Ecto neural progenitor cell (in vitro differentiated cells): Measurements from ENCODE around the gene WDR45B.

Experiments
- DNase-seq: peaks from one replicate; pipeline ENCODE4 v3.0.0-alpha.2; 2018; ENCODE audit warnings: low spot score

The WDR45B gene

DNA sequence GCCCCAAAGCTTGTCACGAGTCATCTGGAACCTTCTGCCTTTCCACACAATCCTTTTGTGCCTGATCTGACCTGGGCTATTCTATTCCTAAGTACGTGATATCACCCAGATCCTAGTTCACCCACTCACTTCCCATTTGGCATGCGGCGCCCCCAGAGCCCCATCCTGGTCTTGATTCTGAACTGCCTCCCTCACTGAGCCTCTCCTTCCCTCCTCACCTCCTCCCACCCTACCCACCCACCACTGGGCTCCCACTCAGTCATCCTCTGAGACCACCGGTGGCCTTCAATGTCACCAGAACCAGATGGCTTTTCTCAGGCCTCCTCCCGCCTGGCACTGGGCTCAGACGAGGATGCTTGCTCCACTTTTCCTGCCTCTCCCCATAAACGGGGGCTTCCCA is 18.5 kb downstream of the WDR45B start:
- no peak for DNase-seq

DNA sequence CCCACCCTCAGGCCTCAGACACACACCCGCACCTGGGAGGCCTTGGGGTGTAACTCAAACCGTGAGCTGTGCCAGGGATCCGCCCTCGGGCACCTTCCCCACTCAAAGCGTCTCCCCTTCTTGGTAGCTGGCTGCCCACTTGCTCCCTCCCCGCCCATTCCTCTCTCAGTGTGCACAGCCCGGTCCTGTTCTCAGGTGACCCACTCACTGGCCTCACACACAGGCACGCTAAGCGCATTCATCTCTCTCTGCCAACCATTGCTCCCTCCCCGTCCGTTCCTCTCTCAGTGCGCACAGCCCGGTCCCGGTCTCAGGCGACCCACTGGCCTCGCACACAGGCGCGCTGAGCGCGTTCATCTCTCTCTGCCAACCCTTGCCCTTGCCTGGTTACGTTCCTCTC is 20.8 kb downstream of the WDR45B start:
- no peak for DNase-seq

DNA sequence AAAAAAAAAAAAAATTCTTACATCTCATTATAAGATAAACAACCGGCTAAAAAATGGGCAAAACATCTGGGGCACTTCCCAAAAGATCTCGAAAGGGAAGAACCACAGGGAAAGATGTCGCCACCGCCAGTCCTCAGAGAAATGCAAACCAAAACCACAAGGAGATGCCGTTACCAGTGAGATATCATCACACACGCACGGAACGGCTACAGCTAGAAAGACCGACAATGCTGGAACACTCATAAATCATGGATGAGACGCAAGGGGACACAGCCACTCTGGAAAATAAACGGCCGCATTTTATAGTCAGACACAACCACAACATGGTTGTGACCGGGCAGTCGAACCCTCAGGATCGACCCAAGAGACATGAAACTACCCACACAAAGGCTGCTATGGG is 24.5 kb downstream of the WDR45B start:
- no peak for DNase-seq

DNA sequence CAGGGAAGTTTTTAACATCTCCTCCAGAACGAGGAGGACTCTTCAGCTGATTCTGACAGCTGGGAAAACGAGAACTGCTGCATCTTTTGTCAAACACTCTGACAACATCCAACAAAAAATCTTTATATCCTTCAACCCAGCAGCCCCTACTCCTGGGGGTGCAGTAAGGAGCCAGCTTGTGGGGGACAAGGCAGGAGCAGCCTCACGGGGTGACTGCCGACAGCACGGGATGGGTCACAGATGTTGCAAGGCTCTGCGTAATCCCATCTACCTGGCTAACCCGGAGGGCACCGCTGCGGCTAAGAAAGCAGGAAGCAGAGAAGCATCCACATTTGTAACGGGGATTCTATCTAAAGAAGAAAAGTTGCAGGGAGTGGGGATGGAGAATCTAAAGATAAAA is 28.6 kb downstream of the WDR45B start:
- no peak for DNase-seq

DNA sequence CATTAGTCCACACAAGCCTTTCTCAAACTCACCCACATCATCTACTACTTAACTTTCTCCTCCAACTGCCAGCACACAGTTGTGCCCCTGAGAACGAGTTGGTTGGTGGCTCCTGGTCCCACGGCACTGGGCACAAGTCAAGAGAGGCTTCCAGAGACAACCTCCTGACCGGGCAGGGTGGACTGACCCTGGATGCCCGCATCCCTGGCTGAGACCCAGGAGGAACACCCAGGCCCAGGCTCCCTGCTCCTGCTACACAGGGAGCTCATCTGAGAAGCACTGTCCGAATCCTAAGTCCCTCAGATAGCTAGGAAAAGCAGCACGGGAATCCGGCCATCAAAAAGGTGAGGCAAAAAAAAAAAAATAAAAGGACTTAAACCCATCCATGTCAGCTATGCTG is 29.0 kb downstream of the WDR45B start:
- no peak for DNase-seq

DNA sequence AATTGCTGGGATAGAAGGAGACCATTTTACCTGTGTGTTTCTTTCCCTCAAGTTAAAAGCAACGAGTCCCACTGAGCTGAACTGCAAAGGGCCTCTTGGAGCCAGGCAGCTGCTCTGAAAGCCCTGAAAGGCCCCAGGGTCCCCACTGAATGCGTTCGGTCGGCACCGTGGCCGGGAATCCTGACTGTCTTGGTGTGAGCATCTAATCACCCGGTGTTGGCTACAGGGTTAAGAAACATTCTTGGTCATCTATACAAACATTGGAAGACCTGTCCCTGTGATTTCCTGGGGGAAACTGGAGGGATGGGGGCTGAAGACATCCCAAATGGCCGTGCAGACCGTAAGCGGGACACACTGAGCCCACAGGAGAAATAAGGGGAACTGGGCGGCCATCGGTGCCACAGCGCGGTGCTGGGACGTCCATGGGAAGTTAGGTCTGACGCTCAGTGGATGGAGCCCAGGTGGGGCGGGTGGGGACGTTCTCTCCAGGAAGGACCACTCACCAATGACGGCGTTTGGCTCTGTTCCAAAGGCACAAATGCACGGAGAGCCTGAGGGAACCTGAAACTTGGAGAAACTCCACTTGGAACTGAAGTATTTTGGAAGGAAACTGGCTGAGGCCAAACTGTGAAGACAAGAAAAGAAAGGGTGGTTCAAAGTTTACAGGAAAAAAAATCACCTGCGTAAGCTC is 32.1 kb downstream of the WDR45B start:
- DNase-seq: peak; percentile 38

DNA sequence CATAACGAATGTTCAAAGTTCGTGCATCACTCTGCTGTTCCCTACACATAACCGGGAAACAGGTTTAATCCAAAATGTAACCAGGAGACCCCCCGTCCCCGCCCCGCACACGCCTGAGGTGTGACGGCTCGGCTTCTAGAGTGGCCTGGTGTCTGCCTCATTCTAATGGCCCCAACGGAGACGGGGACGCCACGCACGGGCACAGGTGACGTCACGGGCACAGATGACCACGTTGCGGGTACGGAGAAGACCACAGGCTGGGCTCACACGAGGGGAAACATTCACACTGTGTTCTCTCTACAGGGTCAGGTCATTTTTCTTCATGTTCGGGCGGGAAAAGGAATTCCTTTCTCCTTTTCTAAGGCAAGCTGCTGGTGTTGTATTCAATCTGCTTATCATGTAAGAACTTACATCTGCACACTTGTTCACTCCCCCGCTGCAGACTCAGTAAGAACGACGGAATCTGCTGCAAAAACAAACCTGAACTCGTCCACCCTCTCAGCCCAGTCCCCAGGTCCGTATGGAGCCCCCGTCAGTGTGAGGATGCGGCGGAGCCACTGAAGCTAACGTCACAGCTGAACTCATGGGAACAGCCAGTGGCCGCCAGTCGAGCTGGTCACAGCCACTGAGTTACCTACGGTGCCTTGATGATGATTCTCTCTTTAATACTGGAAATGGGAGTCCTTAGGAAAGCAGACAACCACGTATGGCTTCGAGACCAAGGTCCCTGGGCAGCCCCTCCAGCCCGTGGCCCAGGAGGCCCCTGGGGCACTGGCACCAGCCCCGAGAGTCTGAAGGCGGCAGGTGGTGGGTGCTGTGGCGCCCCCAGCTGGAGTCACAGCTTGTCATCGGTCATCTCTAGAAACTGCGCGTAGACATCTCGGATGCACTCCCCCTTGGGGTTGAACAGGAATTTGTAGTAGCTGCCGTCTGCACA is 32.9 kb downstream of the WDR45B start:
- peak; percentile 53 for DNase-seq

DNA sequence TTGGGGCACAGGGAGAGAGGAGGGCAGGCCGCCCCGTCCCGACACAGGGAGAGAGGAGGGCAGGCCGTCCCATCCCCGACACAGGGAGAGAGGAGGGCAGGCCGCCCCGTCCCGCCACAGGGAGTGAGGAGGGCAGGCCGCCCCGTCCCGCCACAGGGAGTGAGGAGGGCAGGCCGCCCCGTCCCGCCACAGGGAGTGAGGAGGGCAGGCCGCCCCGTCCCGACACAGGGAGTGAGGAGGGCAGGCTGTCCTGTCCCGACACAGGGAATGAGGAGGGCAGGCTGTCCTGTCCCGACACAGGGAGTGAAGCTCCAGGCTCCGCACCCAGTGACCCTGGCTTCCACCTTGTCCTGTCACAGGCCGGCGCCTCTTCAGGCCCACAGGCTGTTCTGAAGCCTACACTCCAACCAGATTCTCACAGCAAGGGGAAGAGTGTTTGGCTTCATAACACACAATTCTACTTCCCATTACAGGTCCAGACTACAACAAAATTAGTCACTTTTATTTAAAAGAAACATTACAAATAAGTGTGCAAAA is 34.1 kb downstream of the WDR45B start:
- no peak for DNase-seq

DNA sequence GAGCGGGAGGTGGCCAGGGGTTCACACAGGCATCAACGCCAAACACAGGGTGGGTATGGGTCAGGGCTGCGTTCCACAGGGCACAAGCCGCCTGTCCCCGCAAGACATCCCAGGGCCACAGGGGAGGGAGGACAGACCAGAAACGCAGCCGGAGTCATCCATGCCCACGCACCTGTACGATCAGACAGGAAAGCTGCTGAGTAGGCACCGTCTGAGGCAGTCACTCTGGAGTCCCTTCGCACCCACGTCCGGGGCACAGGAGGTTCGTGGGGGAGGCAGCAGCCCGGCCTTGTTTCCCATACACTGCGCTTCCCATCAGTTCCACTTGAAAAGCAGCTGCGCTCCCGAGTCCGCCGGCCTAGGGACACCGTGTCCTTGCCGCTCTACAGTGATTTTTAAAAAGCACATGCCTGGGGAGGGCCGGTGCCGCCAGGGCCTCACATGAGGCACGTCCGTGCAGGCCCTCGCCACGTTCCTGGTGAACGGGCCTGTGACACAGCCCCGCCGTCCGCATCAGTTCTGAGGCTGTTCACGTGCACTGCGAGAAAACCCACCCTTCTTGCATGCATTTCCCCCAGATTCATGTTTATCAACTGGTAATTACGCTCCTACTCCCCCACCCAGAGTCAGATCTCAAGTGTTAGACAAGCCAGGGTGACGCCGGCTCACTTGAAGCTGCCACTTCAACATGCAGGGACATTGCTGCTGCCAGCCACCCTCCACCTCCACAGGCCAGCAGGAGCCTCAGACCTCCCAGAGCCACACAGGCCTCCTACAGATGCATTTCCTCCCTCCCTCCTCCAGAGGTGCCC is 34.8 kb downstream of the WDR45B start:
- peak; percentile 58 for DNase-seq

DNA sequence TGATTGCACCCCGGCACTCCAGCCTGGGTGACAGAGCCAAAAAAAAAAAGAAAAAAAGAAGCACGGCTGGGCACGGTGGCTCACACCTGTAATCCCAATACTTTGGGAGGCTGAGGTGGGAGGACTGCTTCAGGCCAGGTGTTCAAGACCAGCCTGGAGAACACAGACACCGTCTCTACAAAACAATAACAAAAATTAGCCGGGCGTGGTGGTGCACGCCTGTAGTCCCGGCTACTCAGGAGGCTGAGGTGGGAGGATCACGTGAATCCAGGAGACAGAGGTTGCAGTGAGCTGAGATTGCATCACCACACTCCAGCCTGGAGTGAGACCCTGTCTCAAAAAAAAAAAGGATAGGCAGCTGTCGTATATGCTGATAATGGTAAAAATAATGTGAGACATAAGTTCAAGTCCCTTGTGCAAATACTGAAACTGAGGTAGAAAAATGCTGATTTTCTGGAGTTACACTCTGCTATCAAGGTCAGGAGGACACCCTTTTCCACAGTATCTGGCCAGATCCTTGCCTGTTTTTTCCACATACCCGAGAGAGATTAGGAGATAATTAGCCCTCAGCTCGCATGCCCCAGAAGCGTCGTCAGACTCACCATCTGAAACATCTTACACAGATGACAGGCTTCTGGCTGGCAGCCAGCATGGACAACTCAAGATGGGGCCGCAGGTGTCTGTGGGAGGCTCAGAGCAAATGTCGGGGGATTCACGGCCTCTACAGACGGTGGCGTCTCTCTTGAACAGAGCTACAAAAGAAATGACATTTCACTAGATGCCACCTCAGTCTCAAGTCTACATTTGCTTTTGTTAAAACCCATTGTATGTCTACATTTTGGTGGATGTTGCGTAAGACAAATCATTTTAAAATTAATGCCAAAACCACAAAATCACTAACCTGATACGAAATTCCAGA is 36.8 kb downstream of the WDR45B start:
- peak; percentile 37 for DNase-seq

DNA sequence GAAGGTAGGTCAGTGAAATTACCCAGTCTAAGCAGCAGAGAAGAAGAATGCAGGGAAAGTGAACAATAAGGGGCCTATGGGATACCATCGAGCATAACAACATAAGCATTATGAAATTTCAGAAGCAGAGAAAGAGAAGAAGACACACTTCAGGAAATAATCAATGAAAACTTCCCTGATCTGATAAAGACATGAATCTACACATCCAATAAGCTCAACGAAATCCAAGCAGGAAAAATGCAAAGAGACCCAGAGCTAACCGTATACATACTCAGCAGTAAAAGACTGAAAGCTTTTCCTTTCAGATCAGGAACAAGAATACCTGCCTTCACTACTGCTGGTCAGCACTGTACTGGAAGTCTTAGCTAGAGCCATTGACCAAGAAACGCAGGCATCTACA is 38.6 kb downstream of the WDR45B start:
- DNase-seq: no peak

DNA sequence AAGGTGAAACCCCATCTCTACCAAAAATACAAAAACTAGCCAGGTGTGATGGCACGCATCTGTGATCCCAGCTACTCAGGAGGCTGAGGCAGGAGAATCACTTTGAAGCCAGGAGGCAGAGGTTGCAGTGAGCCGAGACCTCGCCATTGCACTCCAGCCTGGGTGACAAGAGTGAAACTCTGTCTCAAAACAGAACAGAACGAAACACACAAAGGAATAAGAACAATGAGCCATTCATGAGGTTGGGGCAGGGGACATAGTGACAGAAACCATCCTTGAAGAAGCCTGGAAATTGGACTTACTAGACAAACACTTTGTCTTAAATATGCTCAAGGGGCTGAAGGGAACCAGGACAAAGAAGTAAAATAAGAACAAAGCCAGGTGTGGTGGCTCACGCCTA is 39.4 kb downstream of the WDR45B start:
- no peak for DNase-seq

DNA sequence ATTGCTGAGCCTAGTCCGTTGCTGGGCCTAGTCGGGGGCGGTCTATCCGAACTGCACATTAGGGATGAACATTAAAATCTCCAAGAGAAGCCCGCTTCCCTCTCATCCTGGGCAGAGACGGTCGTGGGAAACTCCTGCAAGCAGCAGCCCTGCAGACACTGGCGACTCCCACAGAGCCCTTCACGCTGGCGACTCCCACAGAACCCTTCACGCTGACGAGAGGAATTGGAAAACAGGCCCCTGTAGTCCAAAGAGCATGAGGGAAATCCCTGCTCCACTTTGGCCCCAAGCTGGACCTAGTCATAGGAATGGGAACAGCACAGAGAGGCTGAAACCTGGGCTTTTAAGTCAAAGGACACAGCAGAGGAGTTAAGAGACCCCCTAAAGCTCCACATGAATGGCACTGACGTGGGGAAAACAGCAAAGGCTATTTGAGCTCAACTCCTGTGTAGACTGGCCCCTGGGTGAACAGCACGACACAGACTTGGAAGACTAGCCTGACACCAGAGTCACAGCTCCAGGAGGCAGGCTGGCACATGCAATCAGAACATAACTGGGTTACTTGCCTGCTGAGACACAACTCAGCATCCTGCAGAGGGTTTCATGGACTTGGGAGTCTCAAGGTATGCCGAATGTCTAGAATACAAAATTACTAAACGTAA is 42.2 kb downstream of the WDR45B start:
- peak; percentile 46 for DNase-seq

DNA sequence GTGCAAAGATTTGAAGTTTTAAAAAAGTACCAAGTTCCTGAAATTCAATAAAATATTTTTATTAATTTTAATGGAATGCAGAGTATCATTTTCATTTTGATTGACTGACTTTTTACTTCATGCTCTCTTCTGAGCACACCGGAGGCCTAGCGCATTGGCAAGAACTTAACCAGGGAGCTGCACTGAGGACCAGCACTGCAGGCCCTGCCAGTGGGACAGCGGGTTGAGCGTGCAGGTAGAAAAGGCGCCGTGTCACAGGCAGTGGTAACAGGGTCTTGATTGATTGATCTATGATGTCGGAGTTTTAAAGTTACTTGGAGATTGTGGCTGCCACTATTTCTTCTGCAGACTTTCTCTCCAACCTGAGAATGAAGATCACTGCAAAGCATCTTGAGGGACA is 43.7 kb downstream of the WDR45B start:
- DNase-seq: no peak

DNA sequence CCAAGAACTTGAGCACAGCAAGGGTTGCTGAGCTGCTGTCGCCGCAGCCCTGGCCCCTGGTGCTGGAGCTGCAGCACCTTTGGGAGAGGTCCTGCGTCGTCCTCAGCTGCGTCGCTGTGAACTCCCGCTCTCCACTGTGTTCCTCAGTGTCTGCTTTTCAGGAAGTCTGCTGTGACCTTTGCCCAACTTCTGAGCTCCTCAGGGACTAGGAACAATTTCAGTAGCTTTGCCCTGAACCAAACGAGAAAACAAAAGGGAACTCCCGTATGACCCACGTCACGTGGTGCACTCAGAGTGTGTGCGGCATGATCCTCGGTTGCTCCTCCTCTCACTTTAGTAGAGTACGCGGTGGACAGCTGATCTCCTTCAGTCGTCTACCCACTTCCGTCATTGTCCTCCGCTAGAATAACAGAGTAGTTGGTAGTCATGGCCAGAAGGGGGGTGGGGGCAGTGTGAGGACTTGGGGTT is 44.2 kb downstream of the WDR45B start:
- no peak for DNase-seq

DNA sequence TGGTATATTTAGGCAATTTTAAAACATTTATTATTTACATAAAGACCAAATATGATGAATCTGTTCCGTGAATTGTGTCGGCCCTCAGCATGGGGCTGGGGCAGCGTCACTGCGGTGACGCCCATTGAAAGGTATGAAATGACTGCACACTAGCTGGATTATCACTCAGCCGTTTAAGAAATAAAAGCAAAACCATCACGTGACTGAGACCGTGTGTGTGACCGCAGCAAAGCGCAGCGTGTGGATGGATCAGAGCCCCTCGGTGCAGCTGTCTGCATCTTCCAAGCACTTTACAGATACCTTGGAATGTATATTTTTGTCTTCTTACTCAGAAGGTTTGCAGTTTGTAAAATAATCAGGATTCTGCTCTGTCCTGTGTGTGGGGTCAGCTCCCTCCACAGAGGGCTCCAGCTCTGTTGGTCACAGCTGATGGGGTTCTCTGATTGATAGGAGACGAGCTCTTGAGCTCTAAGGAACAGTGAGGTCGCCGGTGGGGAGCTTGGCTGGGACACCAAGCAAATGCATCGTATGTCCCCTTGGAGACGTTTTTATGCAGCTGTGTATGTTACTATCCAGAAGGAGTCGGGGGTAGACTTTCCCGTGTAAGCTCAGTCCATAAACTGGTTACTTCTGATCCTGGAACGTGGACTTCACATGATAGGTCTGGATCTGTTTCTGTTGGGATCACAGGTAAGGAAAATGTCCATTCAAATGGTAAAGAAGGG is 45.1 kb downstream of the WDR45B start:
- DNase-seq: no peak

DNA sequence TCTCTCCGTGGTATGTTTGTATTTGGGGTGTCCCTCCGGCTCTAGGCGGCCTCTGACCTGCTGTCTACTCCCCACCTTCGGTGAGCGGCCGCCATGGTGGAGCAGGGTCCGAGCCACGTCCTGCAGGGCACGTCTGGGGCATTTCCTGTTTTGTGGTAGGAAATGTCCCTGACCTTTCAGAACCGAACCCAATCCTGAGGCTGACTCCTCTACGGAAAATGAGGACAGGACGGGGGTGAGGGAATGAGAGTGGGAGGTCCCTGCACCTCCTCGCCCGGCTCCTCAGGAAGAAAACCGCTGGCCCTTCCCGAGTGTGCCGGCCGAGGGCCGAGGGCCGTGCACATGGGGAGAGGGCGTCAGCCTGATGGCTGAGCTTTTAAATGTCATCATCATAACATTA is 45.8 kb downstream of the WDR45B start:
- no peak for DNase-seq

DNA sequence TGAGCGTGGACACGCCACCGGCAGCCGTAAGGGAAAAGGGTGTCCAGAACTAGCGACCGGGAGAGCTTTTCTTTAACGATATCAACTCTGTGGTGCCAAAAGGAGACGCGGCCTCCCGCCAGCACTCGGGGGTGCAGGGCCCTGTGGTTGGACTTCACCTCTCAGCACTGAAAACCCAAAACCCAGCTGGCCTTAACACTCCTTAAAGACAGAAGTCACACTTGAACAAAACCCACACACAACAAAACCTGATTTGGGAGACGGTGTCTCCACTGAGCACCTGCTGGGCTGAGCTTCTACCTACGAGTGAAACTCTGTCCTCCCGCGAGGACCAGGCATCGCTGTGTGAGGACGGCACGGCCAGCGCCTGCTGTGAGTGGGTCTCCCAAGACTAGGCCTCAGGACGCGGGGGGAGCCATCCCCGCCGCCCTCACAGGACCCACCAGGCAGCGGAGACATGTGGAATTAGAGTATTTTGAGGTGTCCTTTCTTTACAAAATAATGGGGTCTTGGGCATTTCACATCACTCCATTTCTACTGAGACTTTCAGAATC is 46.7 kb downstream of the WDR45B start:
- no peak for DNase-seq

DNA sequence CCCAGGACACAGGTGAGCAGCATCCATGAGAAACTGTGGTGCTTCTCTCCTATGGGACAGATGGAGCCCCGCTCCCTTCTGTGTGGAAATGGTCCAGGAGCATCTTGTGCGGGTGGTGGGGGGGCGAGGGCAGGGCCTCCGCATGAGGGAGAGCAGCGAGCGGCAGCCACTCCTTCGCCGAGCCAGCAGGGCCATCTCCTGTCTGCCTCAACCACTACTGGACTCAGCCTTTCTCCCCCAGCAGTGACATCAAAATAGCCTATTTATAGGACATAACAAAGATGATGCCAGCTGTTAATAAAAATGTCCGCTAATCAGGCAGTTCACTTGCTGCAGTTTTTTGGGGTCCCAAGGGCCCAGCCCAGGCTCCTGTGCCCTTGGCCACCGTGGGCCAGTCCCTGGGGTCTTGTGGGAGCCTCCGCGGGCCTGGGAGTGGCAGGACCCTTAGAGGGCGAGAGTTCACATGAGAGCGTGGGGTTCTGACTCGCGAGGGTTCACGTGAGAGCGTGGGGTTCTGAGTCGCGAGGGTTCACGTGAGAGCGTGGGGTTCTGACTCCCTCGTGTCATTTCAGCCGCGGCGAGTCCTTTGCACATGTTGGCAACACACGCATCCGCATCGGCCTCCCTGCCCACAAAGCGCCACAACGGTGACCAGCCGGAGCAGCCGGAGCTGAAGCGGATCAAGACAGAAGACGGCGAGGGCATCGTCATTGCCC is 47.4 kb downstream of the WDR45B start:
- no peak for DNase-seq
